Endothelial cell of umbilical vein (primary cell): Measurements from ENCODE around the gene ELMO1.

Source experiments
- EZH2 ChIP-seq: IDR thresholded peaks from 2 replicates; pipeline ENCODE4 v1.6.1; 2012; ENCODE audit warnings: borderline replicate concordance, low read depth, mild to moderate bottlenecking, moderate library complexity, low read length, inconsistent platforms; ENCODE audit not compliant: severe bottlenecking
- POLR2A ChIP-seq: IDR thresholded peaks from 2 replicates; pipeline ENCODE4 v1.6.1; 2012; ENCODE audit warnings: low read depth, mild to moderate bottlenecking, control low read depth, low read length
- POLR2AphosphoS5 ChIP-seq: IDR thresholded peaks from 2 replicates; pipeline ENCODE4 v1.6.1; 2012; ENCODE audit warnings: low read depth, mild to moderate bottlenecking, control low read depth, low read length, moderate library complexity; ENCODE audit not compliant: insufficient read depth
- TF ChIP-seq, protein P1 (sequence below), 2 donors: IDR thresholded peaks; 1 replicate in 1 of 2; 2 replicates in 1 of 2; pipeline ENCODE4 v1.5.1; 2011; ENCODE audit warnings: low read length in 2 of 2, mild to moderate bottlenecking in 2 of 2, moderate library complexity in 2 of 2, control low read depth in 1 of 2, inconsistent platforms in 1 of 2, low read depth in 1 of 2; ENCODE audit not compliant: insufficient read depth in 1 of 2; ENCODE audit errors: extremely low read depth in 1 of 2

DNA sequence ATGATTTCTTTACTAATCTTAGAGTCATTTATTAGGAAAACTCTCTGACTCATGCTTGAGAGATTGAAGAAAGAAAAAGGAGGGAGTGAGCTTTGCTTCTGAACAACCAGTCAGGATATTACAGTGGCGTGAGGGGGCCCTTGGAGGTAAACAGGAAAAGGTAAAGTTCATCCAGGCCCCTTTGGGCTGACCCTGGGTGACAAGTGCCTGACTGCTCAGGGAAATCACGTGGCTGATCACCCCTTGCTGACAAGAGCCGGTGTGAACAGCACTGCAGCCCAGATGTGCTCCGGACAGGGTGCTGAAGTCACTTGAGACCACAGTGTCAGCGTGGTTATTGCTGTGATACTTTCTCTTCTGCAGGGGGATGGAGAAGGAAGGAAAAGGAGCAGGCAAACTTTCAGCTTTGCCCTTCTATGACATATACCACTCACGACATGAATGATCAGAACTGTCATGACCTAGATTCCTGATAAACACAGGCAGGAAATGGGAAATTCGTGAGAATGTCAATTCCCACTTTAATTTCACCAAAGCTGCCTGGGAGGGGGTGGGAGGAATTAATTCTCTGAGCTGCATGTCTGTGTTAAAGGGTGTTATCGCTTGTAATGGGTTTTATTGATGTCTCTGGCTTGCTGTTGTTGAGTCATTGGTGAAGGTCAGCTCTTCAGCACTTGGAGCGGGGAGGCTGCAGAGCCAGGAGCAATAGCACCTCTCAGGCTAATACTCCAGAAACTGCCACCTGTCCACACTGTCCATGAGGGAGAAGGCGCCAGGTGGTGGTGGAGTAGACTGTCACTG lies 584.6 kb downstream of the ELMO1 start:
- TF ChIP-seq, protein P1, sequence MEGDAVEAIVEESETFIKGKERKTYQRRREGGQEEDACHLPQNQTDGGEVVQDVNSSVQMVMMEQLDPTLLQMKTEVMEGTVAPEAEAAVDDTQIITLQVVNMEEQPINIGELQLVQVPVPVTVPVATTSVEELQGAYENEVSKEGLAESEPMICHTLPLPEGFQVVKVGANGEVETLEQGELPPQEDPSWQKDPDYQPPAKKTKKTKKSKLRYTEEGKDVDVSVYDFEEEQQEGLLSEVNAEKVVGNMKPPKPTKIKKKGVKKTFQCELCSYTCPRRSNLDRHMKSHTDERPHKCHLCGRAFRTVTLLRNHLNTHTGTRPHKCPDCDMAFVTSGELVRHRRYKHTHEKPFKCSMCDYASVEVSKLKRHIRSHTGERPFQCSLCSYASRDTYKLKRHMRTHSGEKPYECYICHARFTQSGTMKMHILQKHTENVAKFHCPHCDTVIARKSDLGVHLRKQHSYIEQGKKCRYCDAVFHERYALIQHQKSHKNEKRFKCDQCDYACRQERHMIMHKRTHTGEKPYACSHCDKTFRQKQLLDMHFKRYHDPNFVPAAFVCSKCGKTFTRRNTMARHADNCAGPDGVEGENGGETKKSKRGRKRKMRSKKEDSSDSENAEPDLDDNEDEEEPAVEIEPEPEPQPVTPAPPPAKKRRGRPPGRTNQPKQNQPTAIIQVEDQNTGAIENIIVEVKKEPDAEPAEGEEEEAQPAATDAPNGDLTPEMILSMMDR (IDR thresholded peaks at IDR 0.05; ENCODE audit: extremely low read depth in 1 of 2, insufficient read depth in 1 of 2, low read depth in 1 of 2, low read length in 2 of 2), result no peak
- TF ChIP-seq POLR2A (no peak), EZH2 (no peak), POLR2AphosphoS5 (no peak)
